Dedifferentiated amniotic fluid mesenchymal stem cell (primary cell): ENCODE data around the gene NME4.
"Not testable (repeated sequence)": the region's sequence is repeated elsewhere in the genome, so short reads cannot be mapped to it uniquely, and the experiment has no call there.

Experiments used
- DNase-seq: peaks from one replicate; pipeline ENCODE4 v3.0.0-alpha.2; 2016; ENCODE audit errors: extremely low spot score

NME4 gene

GRCh38 chr16:397135-397661 lies at the start of gene NME4:
Gene NME4, plus strand, starts transcription at chr16:397199. Its CDS starts 24 bp downstream, at chr16:397223.
- no peak for DNase-seq

DNA sequence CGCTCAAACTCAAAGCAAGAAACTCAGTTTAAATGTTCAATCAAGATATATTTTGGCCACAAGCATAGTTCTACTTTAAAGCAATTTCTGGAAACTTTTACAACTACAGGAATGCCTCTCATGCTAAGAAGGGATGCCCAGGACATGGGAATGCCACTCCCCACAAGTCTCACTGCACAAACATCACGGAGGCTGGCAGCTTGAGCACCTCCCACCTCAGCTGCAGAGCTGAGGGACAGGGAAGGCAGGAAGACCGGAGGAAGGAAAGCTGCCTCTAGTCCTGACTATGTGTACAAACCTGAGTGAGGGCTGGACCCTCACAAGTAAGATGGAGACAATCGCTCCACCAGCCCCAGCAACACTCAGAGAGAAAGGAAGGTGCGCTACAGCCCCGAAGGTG lies 49.8 kb upstream of the NME4 start:
- no peak for DNase-seq

GRCh38 chr16:348495-348894 lies 48.5 kb upstream of the NME4 start:
- not testable (repeated sequence) for DNase-seq

GRCh38 chr16:349211-349610 lies 47.8 kb upstream of the NME4 start:
- DNase-seq = no peak

DNA sequence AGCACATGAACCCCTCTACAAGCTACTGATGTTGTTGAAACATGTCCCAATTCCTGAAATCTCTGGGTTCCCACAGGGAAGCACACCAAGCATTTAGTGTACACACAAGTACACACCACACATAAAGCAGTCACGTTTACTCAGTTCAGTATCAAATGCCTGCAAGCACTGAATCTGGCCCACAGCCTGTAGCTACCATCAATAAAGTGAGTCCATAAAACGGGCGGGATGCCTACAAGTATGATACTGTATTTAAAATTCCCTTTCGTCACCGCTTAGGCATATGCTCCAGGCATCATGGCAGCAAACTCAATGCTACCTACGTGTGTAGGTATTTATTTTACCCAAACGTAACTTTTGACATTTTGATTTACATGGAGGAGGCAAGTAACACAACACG lies 46.8 kb upstream of the NME4 start:
- no peak for DNase-seq

DNA sequence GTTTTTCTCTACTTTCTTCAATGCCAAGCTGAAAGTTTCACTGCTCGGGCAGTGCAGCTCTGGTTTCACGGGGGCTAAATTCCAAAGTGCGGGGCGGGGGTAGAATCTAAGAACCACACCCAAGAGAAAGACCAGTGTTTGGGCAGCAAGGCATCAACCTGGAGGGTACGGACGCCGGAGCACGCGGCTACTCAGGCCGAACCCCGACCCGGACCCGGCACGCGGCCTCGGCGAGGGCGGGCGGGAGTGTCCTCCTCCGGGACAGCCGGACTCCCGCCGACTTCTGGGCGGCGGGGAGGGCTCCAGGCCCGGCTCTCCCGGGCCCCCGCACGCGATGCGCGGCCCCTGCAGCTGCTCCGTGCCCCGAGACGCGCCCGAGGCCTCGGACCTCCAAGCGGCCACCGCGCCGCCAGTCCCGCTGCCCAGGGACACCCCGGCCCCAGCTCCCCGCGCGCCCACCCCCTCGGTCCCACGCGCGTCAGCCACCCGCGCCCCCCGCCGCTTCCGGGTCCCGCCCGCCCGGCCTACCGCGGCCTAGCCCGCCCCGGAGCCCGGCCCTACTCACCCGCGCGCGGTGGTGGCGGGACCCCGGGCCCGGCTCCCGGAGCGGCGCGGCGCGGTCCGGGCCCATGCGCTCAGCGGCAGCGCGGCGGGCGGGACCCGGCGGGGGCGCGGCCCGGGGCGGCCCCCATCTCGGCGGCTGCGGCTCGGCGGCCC lies 45.0 kb upstream of the NME4 start:
- no peak for DNase-seq

DNA sequence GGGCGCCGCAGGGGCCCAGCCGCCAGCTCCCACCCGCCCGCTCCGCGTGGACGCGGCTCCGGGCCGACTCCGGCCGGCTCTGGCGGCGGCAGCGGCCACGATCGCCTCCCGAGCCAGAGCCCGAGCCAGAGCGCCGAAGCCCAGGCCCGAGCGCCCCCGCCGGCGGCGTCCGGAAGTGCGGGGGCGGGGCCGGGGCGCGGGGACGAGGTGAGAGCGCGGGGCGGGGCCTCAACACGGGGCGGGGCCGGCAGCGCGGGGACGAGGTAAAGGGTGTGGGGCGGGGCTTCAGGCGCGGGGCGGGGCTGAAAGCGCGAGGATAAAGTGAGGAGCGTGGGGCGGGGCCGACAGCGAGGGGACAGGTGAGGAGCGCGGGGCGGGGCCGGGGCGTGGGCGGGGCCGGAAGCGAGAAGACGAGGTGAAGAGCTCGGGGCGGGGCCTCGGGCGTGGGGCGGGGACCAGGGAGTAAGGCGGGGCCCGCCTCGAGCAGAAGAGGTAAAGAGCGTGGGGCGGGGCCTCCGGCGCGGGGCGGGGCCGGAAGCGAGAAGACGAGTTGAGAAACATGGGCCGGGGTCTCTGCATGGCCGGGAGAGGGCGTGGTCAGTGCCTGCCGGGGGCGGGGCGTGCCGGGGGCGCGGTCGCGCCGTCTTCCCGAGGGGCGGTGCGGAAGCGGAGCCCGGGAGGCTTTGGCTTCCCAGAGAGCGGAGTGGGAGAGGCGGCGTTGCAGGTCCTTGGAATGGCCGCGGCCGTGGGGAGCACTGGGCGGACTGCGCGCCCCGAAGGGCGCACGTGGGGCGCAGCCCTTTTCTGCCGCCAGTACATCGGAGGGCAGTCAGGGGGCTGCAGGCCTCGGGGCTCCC lies 44.2 kb upstream of the NME4 start, which contains the start of gene AXIN1:
Gene AXIN1, minus strand, starts transcription at position 177 of the 857 bp plus-strand sequence. CDS start 5,698 bp downstream, outside the sequence.
- peak; percentile 74 for DNase-seq

DNA sequence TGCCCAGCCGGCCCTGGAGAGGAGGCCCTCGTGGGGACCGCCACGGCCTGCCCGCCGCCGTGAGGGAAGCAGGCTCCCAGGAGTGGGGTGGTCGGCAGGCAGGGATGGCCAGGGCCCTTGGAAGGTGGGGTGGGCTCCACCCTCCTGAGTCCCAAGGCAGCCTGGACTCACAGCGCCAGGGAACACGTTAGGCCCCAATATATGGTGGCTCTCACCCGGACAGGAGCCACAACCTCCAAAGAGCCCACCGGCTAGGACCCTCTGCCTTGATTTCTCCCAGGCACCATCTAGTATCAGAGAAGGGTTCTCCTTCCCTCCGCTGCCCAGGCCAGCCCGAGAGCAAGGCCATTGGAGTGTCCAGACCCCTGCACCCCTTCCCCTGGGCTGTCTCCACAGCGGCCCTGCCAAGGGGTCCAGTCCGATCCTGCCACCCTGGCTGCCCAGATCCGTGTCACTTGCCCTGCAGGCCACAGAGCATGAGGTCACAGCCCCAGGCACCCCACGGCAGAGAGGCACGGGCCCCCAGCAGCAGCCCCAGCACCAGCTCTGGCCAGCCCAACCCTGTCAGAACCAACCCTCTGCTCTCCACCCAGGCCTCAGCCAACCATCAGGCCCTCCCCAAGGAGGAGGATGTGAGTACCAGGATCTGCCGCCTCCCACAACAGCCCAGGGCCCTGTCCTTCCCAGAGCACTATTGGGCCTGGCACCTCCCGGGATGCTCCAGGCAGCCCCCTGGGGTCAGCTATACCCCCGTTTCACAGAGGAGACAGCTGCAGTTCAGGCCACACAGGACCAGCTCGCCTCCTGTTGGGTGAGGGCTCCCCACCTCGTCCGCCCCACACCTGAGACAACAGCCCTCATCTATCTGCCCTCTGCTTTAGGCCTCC lies 43.4 kb upstream of the NME4 start:
- DNase-seq = no peak

GRCh38 chr16:354291-354881 lies 42.6 kb upstream of the NME4 start:
- no peak for DNase-seq

- DNase-seq = no peak
Measured at GRCh38 chr16:354971-355461, 42.0 kb upstream of the NME4 start.

DNA sequence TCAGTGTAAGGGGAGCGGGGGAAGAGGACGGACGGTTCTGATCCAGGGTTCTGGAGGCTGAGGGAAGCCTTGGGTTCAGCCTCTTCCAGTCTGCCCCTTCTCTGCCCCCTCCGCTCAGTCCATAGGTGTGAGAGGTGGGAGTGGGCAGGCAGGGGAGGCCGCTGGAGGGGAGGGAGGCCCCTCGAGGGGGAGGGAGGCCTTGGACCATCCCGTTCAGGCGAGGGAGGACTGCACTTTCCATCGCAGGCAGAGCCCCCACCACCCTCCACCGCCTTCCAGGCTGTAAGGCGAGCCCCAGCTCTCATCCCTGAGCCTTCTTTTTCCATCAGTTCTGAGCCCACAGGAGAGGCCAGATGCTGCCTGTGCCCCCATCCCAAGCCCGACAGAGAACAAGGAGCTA lies 40.3 kb upstream of the NME4 start:
- no peak for DNase-seq

GRCh38 chr16:359067-359763 lies 37.8 kb upstream of the NME4 start:
- no peak for DNase-seq

DNA sequence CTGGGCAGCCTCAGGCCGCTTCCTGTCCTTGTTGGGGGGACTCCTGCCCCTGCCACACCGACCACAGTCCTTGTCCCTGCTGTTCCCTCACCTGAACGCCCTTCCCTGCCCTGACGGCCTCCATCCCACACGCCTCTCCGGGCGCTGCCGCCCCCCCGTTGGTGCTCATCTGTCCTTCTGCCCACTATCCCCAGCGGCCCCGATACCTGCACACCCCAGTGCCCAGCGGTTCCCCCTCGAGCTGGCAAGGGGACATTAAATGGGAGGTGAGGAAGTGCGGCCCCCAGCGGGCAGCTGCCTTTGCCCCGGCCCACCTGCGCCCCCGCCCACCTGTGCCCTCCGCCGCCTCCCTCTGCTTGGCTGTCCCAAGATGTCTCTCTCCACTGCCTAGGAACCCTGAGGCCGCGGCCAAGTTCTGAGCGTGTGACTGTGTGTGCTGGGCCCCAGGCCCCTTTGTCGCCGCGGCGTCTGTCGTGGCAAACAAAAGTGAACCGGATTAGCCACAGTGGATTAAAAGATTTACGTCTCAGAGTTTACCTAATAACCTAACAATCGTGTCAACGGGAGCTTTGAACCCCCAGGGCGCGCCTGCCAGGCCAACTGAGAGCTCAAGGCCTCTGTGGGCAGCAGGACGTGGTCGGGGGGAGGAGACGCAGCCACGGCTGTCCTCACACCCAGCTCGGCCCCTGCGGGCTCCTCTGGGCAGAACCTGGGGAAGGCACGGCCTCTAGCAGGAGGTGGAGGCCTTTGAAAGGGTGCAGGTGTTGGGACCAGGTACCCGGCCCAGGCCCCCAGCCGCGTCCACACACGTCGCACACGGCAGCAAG lies 36.9 kb upstream of the NME4 start:
- no peak for DNase-seq

DNA sequence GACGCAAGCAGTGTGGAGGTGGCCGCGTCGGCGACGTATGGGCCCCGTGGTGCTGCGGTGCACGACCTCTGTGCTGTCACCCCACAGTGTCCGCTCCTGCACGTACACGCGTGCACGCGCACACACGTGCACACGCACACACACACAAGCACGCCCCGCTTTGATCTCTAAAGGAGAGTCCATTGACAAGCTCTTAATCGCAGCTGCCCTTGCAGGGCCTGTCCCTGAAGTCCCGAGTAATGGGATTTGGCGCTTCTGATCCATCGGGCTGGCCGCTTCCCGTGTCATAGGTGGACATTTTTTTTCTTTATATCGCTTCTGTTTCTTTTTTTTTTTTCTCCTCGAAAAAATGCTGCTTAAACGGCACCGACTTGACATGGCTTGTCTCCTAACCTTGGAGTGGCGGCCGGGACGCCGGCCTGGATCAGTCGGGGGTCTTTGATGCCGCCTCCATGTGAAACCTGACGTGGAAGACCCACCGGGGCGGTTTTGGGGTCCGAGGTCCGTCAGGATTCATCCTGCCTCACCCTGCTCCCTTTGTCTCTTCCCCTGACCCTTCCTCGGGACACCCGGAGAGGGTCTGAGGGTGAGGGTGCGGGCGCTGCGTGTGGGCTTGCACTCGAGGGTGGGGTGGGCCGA lies 36.2 kb upstream of the NME4 start:
- DNase-seq = no peak

DNA sequence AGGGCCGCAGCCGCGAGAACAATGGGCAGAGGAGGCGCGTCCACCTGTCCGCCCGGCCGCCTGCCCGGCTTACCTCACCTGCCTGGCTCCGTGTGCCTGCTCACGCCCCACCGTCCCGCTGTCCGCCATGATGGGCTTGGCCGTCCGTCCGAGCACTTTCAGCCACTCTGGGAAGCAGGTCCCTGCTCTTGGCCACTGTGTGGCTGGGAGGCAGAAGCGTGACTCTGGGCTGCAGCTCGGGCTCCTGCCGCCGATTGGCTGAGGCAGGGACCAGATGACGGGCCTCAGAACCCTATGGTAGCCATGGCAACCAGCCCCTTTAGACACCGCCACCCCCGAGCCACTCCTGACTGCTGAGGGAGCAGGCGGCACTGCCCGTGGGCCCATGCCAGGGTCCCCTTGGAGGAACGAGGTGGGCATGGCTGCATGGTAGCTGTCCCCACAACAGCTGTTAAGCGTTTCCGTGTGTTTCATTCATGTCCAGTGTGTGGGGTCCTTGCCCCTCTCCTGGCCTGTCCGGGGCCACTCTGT lies 35.6 kb upstream of the NME4 start:
- DNase-seq = no peak

DNA sequence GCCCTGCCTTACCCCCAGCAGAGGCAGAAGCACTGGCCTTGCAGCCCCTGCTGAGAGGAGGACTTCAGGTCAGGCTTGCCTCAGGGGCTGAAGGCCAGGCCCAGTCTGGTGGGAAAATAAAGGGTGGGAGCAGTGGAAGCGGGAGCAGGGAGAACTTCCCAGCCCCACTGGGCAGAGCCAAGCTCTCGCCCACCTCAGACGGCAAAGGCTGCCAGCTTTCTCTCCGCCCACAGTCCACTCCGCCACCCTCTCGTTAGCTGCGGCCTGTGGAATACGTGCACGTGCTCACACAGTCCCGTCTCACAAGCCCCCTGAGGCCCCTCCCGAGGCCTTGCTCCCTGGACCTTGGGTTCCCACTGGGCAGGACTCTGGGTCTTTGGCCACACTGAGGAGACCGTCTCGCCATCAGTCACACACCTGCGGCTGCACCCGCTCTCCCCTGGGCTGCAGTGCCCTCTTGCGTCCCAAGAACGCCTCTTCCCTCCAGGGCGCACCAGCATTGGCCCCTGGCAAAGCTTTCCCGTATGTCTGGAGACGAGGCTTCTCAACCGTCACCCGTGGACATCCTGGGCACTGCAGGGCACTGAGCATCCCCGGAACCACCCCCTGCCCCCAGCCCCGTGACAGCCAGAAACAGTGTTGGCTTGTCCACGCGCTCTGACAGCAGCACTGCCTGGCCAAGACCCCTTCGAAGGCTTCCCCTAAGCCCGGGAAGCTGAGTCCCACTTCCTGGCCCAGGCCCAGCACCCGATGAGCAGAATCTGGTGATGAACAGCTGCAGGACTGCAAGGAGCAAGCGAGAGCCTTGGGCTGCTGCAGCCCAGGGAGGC lies 34.9 kb upstream of the NME4 start:
- DNase-seq = no peak

GRCh38 chr16:362702-362999 lies 34.3 kb upstream of the NME4 start:
- not testable (repeated sequence) for DNase-seq

- no peak for DNase-seq
Measured at GRCh38 chr16:363110-363765, 33.8 kb upstream of the NME4 start.
